Spleen (tissue), 7 donors: ENCODE results near the gene LTBP1.

Experiments
- CTCF ChIP-seq, 11 experiments: fragments of 200-600 bp in 7 of 11; fragments of 450-650 bp in 4 of 11; sonication (generic) in 4 of 11; IDR thresholded peaks in 8 of 11; conservative IDR thresholded peaks in 3 of 11; 1 replicate in 7 of 11; 2 replicates in 4 of 11; pipeline versions ENCODE4 v1.4.0 to v1.8.0; 2016 to 2021; ENCODE audit warnings: antibody characterized with exemption in 11 of 11, inconsistent platforms in 4 of 11, mild to moderate bottlenecking in 1 of 11
- POLR2A ChIP-seq, 3 donors: fragments of 450-650 bp; IDR thresholded peaks; one replicate each; pipeline ENCODE4 v1.5.1; 2017; ENCODE audit warnings: antibody characterized with exemption in 3 of 3, mild to moderate bottlenecking in 1 of 3
- donor health status: DM: no; HTN: no; CAD: no; lungs with moderate emphysema.
- donor health status: DM: no; HTN: no; CAD: no.
- donor health status: DM: no; HTN: no; CAD: no.

GRCh38 chr2:33131749-33132148 is 185.0 kb downstream of the LTBP1 start:
- TF ChIP-seq POLR2A (IDR thresholded peaks at IDR 0.05) (no peak), CTCF (IDR thresholded peaks at IDR 0.05 in 8 of 11, conservative IDR thresholded peaks at IDR 0.05 in 3 of 11) (no peak)
